ENCODE measurements around the gene FAM90A1.
"Not testable (repeated sequence)": the region's sequence is repeated elsewhere in the genome, so short reads cannot be mapped to it uniquely, and the experiment has no call there.

DNA sequence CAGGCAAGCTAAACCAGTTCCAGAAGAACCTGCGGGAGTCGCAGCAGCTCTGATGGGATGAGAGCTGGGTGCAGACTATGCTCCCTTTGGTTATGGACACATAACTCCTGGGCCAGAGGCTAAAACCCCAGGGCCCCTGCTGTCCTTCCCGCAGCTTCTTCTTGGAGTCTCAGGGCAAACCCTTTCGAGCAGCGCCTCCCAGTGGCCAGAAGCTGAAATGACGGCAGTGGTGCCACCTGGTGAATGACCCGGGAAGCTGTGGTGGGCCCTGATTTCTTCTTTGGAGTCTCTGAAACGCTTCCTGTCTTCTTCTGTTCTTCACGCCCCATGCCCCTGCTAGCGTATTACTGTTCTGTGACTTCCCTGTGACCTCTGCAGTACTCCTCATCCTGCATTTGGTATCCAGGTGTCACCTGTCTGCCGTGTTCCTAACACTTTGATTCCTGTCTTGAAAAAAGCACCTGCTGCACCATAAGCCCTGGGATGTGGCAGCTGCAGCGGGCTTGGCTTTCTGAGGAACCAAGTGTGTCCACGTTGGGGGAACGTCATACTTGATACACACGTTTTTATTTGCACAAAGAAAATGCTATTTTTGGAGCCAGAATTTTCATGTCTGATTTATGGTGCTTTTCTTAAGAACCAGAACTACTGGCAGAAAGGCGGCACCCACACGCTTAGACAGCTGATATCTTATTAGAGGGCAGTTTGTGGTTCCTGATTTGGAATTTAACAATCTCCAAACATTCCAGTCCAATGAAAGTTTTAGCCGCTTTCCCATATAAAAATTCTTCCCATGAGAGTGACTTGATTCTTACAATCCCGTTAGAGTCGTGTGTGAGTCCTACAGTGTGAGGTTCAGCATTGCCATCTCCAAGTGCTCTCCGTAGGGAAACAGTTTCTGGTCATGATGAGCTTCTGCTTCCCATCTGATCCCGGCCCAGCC, 4.5 kb upstream of the FAM90A1 start:
- TF ChIP-seq, protein P1, sequence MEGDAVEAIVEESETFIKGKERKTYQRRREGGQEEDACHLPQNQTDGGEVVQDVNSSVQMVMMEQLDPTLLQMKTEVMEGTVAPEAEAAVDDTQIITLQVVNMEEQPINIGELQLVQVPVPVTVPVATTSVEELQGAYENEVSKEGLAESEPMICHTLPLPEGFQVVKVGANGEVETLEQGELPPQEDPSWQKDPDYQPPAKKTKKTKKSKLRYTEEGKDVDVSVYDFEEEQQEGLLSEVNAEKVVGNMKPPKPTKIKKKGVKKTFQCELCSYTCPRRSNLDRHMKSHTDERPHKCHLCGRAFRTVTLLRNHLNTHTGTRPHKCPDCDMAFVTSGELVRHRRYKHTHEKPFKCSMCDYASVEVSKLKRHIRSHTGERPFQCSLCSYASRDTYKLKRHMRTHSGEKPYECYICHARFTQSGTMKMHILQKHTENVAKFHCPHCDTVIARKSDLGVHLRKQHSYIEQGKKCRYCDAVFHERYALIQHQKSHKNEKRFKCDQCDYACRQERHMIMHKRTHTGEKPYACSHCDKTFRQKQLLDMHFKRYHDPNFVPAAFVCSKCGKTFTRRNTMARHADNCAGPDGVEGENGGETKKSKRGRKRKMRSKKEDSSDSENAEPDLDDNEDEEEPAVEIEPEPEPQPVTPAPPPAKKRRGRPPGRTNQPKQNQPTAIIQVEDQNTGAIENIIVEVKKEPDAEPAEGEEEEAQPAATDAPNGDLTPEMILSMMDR (IDR thresholded peaks at IDR 0.05): peak; percentile 49 to 73 (median 66)
- not testable (repeated sequence) for TF ChIP-seq POLR2A (IDR thresholded peaks at IDR 0.05)

Measured in adrenal gland (tissue), 5 donors.